ENCODE data around the gene LIPC.

Gene LIPC

GRCh38 chr15:58431221-58432149 is at the start of gene LIPC:
Gene LIPC (plus strand): TSS chr15:58431991. CDS start chr15:58432033, 42 bp downstream.
- H3K4me2 ChIP-seq (ENCODE audit: low read depth, low read length, poor library complexity, severe bottlenecking), result no peak within 1 kb of the TSS

GRCh38 chr15:58383876-58384275 is 47.9 kb upstream of the LIPC start:
- Histone ChIP-seq H4K20me1 (ENCODE audit: low read depth, low read length) (no peaks in the 10 kb centered on the region), H3K9ac (ENCODE audit: low read length) (no peak overlapping the region), H3K79me2 (ENCODE audit: insufficient read depth, low read length) (no peaks in the 10 kb centered on the region), H3K4me3 (ENCODE audit: insufficient read depth, low read length, poor library complexity, severe bottlenecking) (no peak overlapping the region), H3F3A (ENCODE audit: insufficient read depth) (no peaks in the 10 kb centered on the region), H3K4me2 (ENCODE audit: low read depth, low read length, poor library complexity, severe bottlenecking) (no peak overlapping the region), H2AFZ (ENCODE audit: low read depth, low read length, severe bottlenecking) (no peak overlapping the region), H3K27me3 (ENCODE audit: low read length) (no peaks in the 10 kb centered on the region), H3K27ac (ENCODE audit: low read depth, low read length) (no peak overlapping the region), H3K36me3 (ENCODE audit: low read length) (no peaks in the 10 kb centered on the region), H3K9me2 (replicated peaks; ENCODE audit: insufficient read depth, low read length) (no peaks in the 10 kb centered on the region), H3K9me3 (ENCODE audit: insufficient read depth, low read length) (no peaks in the 10 kb centered on the region)
- no peak for TF ChIP-seq EZH2phosphoT487 (conservative IDR thresholded peaks at IDR 0.05; ENCODE audit: low read length)
- TF ChIP-seq CTCF (IDR thresholded peaks at IDR 0.05; ENCODE audit: insufficient read depth, low read length, poor library complexity, severe bottlenecking), result no peak

More at GRCh38 chr15:58431221-58432149, at the start of gene LIPC:
- Histone ChIP-seq H3F3A (ENCODE audit: insufficient read depth) (no peaks in the 10 kb centered on the region), H3K79me2 (ENCODE audit: insufficient read depth, low read length) (no peaks in the 10 kb centered on the region), H3K27ac (ENCODE audit: low read depth, low read length) (no peak within 1 kb of the TSS), H3K27me3 (ENCODE audit: low read length) (peaks cover 3% of the 10 kb centered on the region; the same call in 1 of the 2 replicates), H3K9me3 (ENCODE audit: insufficient read depth, low read length) (no peaks in the 10 kb centered on the region), H3K9ac (ENCODE audit: low read length) (no peak within 1 kb of the TSS), H4K20me1 (ENCODE audit: low read depth, low read length) (no peaks in the 10 kb centered on the region), H3K4me3 (ENCODE audit: insufficient read depth, low read length, poor library complexity, severe bottlenecking) (no peak within 1 kb of the TSS), H3K36me3 (ENCODE audit: low read length) (no peaks in the 10 kb centered on the region), H2AFZ (ENCODE audit: low read depth, low read length, severe bottlenecking) (no peak within 1 kb of the TSS), H3K9me2 (replicated peaks; ENCODE audit: insufficient read depth, low read length) (no peaks in the 10 kb centered on the region)
- TF ChIP-seq CTCF (IDR thresholded peaks at IDR 0.05; ENCODE audit: insufficient read depth, low read length, poor library complexity, severe bottlenecking), result no peak
- TF ChIP-seq EZH2phosphoT487 (conservative IDR thresholded peaks at IDR 0.05; ENCODE audit: low read length), result no peak

- Histone ChIP-seq H4K20me1 (ENCODE audit: low read depth, low read length) (no peaks in the 10 kb centered on the region), H3K9me2 (replicated peaks; ENCODE audit: insufficient read depth, low read length) (no peaks in the 10 kb centered on the region)
These were observed 47.1 kb upstream of the LIPC start for GRCh38 chr15:58384667-58385066.

More at GRCh38 chr15:58384667-58385066, 47.1 kb upstream of the LIPC start:
- no peaks in the 10 kb centered on the region for H3K9me3 ChIP-seq (ENCODE audit: insufficient read depth, low read length)
- H3F3A ChIP-seq (ENCODE audit: insufficient read depth), result no peaks in the 10 kb centered on the region
- no peak overlapping the region for H3K4me2 ChIP-seq (ENCODE audit: low read depth, low read length, poor library complexity, severe bottlenecking)
- no peak overlapping the region for H3K9ac ChIP-seq (ENCODE audit: low read length)
- H3K79me2 ChIP-seq (ENCODE audit: insufficient read depth, low read length), result no peaks in the 10 kb centered on the region
- no peak overlapping the region for H2AFZ ChIP-seq (ENCODE audit: low read depth, low read length, severe bottlenecking)
- no peak overlapping the region for H3K4me3 ChIP-seq (ENCODE audit: insufficient read depth, low read length, poor library complexity, severe bottlenecking)
- TF ChIP-seq EZH2phosphoT487 (conservative IDR thresholded peaks at IDR 0.05; ENCODE audit: low read length), result no peak
- TF ChIP-seq CTCF (IDR thresholded peaks at IDR 0.05; ENCODE audit: insufficient read depth, low read length, poor library complexity, severe bottlenecking), result no peak
- no peaks in the 10 kb centered on the region for H3K27me3 ChIP-seq (ENCODE audit: low read length)
- no peaks in the 10 kb centered on the region for H3K36me3 ChIP-seq (ENCODE audit: low read length)
- no peak overlapping the region for H3K27ac ChIP-seq (ENCODE audit: low read depth, low read length)
